Fibroblast of pulmonary artery (primary cell): ENCODE results near the gene ENG.
"Not testable (repeated sequence)": the region's sequence is repeated elsewhere in the genome, so short reads cannot be mapped to it uniquely, and the experiment has no call there.

Experiments used
- DNase-seq: peaks from one replicate; pipeline ENCODE4 v3.0.0-alpha.2; 2010; ENCODE audit warnings: low read depth
- H3K4me3 ChIP-seq: replicated peaks from 2 replicates; pipeline ENCODE4 v1.5.1; 2011; ENCODE audit warnings: low read depth, mild to moderate bottlenecking, control low read depth, low read length, moderate library complexity
- TF ChIP-seq, protein P1 (sequence below): IDR thresholded peaks from 2 replicates; pipeline ENCODE4 v1.5.1; 2011; ENCODE audit warnings: mild to moderate bottlenecking, control low read depth, low read length, inconsistent platforms; ENCODE audit errors: missing control alignments

The ENG gene

DNA sequence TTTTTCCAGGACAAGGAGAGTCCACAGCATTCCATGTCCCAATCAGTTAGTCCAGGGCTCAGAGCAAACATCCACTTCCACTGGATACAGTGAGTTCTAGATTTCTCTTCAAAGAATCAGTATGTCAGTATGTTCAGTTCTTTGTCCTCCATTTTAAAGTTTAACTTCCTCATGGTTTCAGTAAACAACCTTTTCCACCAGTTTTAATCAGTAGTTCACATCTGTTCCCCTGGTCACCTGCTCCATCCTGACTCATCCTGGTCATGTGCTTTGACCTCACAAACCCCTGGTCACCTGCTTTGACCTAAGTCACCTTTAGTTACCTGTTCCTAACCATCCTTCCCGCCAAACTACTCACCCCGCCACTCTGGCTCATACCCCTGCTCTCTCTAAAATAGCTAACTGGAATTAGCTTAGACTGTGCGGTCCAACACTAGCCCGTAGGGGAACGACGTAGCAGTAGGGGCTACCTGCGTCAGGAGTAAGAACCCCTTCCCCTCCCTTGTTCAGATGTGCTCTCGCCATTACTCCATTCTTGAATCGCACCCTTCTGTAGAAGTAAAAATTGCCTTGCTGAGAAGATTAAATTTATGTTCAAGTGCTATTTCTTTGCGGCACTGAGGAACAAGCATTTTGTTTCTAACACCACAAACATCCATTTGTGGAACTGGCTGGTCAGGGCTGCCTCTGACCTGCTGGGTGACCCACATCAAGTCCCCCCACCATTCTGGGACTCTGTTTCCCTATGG, 5.5 kb downstream of the ENG start:
- no peak overlapping the region for H3K4me3 ChIP-seq
- no peak for DNase-seq
- TF ChIP-seq, protein P1, sequence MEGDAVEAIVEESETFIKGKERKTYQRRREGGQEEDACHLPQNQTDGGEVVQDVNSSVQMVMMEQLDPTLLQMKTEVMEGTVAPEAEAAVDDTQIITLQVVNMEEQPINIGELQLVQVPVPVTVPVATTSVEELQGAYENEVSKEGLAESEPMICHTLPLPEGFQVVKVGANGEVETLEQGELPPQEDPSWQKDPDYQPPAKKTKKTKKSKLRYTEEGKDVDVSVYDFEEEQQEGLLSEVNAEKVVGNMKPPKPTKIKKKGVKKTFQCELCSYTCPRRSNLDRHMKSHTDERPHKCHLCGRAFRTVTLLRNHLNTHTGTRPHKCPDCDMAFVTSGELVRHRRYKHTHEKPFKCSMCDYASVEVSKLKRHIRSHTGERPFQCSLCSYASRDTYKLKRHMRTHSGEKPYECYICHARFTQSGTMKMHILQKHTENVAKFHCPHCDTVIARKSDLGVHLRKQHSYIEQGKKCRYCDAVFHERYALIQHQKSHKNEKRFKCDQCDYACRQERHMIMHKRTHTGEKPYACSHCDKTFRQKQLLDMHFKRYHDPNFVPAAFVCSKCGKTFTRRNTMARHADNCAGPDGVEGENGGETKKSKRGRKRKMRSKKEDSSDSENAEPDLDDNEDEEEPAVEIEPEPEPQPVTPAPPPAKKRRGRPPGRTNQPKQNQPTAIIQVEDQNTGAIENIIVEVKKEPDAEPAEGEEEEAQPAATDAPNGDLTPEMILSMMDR, result no peak

DNA sequence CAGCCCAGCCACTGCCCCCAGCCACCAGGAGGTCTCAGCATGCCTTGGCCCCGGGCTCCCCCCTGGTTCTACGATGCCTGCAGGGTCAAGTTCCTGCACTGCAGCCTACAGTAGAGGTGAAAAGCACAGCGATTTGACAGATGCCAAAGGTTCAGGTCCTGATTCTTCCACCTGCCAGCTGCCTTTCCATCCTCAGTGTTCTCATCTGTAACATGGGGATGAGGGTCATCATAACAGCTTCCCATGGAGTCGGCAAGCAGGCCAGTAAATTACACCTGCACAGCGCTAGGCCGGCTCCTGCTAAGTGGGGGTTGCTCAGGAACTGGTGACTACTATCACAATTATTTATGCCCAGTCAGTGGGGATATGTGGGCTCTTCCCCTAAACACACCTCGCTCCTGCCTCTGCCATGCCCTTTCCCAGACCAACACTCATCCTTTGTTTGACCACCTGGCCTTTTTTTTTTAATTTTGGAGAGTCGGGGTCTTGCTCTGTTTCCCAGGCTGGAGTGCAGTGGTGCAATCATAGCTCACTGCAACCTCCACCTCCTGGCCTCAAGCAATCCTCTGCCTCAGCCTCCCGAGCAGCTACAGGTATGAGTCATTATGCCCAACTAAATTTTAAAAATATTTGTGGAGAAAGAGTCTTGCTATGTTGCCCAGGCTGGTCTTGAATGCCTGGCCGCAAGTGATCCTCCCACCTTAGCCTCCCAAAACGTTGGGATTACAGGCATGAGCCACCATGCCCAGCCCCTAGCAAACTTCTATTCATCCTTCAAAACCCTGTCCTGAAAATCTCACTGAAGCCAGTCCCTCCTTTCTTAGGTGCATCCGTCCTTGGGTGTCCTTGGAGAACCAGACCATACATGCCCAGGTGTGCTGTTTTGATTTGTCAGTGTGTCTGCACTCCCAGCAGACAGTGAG, 6.4 kb downstream of the ENG start:
- DNase-seq, result no peak
- H3K4me3 ChIP-seq, result no peak overlapping the region
- TF ChIP-seq, protein P1, result no peak

DNA sequence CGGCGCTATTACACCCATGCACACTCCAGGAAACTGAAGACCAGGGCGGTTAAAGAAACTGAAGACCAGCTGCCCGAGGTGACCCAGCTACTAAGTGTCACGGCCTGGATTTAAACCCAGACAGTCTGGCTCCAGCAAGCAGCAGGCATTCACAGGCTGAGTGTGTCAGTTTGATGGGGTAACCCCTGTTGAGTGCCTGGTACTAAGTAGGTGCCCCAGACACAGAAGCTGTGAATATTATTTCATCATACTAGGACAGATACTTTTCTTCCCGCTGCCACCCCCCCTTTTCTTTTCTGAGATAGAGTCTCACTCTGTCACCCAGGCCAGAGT, 7.3 kb downstream of the ENG start:
- TF ChIP-seq, protein P1, result no peak
- no peak overlapping the region for H3K4me3 ChIP-seq

DNA sequence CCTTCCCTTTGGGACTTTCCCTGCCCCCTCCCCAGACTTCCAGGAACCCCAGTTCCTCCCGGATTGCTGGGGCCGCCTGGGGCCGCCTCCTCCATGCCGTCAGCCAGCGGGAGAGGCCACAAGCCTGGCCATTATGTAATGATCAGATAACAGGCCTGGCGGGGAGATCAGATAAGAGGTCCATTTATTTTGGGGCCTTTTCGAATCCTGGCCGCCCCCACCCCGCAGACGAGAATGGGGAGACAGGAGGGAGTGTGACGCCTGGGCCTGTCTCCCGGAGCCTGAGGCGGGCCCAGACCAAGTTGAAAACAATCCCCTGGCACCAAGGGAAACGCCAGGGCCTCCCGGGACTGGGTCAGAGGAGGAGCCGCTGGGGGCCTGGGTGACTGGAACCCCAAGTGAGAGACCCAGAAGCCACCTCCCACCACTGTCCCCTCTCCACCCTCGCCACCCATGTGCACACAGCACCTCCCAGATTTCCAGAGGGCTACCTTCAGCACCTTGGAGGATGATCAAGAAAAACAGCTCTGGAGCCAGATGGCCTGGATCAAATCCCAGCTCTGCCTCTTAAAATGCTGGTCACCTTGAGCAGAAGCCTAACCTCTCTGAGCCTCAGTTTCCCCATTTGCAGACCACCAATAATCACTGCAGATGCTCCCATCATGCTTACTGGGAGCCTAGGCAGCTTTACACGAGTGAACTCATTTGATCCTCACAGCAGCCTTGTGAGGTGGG, 7.8 kb downstream of the ENG start:
- TF ChIP-seq, protein P1, result no peak
- DNase-seq, result no peak

More for the DNA sequence above, 7.3 kb downstream of the ENG start:
- no peak for DNase-seq

DNA sequence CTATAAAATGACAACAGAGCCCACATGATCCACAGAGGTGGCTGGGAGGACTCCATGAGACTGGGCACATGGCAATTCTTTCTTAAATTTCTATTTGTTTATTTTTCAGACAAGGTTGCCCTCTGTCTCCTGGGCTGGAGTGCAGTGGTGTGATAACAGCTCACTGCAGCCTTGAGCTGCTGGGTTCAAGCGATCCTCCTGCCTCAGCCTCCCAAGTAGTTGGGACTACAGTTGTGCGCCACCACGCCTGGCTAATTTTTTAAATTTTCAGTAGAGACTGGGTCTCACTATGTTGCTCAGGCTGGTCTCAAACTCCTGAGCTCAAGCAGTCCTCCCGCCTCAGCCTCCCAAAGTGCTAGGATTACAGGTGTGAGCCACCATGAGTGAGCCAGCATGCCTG, 8.8 kb downstream of the ENG start:
- H3K4me3 ChIP-seq, DNase-seq: not testable (repeated sequence)

More for the DNA sequence above, 7.8 kb downstream of the ENG start:
- H3K4me3 ChIP-seq, result no peak overlapping the region

DNA sequence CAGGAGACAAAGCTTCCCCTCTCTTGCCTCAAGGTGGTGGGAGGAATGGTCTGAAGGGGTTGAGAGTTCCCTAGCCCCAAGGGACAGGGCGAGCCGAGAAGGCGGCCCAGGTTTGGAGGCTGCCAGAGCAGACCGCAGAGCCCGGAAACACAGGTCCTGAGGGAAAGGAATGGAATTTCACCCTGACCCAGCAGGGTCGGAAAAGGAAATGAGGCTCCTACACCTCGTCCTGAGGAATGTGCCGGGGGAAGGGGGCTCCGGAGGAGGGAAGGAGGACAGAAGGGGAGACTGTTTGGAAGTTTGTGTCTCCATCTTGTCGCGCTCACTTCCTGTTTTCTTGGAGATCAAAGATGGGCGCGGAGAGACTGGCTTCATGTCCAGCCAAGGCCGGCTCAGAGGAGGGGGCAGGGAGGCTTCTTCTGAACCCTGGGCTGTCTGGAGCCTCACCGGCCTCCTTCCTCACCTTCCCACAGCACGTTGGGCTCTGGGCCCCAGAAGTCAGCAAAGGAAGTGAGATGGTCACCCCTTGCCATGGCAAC, 9.6 kb downstream of the ENG start:
- TF ChIP-seq, protein P1, result no peak
- peak; percentile 79 for DNase-seq
- no peak overlapping the region for H3K4me3 ChIP-seq
